22Rv1 (cell line): ENCODE results near the gene ARHGEF6.

ENCODE experiments used
- CTCF ChIP-seq: fragments of 450-650 bp; IDR thresholded peaks from 2 replicates; pipeline ENCODE4 v1.5.1; 2017; ENCODE audit warnings: mild to moderate bottlenecking
- ZFX ChIP-seq: fragments of 450-650 bp; IDR thresholded peaks from 2 replicates; pipeline ENCODE4 v1.6.1; 2017; ENCODE audit warnings: antibody characterized with exemption, borderline replicate concordance

- TF ChIP-seq CTCF (no peak), ZFX (no peak)
Observed at GRCh38 chrX:136731207-136731782, 49.4 kb downstream of the ARHGEF6 start.
